Measurements from ENCODE around the gene IL36RN.

IL36RN gene

GRCh38 chr2:113014067-113014466, 44.9 kb upstream of the IL36RN start:
- H3K27ac ChIP-seq (replicated peaks), result no peak overlapping the region
- H3K27me3 ChIP-seq (ENCODE audit: insufficient read depth, poor library complexity, severe bottlenecking), result peaks cover 11% of the 10 kb centered on the region
- DNase-seq (ENCODE audit: low read depth in 1 of 2, low spot score in 1 of 2), result no peak
- H3K4me3 ChIP-seq (replicated peaks; ENCODE audit: insufficient read depth, low read length), result no peak overlapping the region
- no peak for TF ChIP-seq POLR2AphosphoS5 (IDR thresholded peaks at IDR 0.05; ENCODE audit: low read depth)
- no peak for TF ChIP-seq SPI1 (IDR thresholded peaks at IDR 0.05; ENCODE audit: borderline replicate concordance, low read depth)
- no peak for TF ChIP-seq CTCF (IDR thresholded peaks at IDR 0.05; ENCODE audit: insufficient read depth, low read length)
- TF ChIP-seq, protein P1, sequence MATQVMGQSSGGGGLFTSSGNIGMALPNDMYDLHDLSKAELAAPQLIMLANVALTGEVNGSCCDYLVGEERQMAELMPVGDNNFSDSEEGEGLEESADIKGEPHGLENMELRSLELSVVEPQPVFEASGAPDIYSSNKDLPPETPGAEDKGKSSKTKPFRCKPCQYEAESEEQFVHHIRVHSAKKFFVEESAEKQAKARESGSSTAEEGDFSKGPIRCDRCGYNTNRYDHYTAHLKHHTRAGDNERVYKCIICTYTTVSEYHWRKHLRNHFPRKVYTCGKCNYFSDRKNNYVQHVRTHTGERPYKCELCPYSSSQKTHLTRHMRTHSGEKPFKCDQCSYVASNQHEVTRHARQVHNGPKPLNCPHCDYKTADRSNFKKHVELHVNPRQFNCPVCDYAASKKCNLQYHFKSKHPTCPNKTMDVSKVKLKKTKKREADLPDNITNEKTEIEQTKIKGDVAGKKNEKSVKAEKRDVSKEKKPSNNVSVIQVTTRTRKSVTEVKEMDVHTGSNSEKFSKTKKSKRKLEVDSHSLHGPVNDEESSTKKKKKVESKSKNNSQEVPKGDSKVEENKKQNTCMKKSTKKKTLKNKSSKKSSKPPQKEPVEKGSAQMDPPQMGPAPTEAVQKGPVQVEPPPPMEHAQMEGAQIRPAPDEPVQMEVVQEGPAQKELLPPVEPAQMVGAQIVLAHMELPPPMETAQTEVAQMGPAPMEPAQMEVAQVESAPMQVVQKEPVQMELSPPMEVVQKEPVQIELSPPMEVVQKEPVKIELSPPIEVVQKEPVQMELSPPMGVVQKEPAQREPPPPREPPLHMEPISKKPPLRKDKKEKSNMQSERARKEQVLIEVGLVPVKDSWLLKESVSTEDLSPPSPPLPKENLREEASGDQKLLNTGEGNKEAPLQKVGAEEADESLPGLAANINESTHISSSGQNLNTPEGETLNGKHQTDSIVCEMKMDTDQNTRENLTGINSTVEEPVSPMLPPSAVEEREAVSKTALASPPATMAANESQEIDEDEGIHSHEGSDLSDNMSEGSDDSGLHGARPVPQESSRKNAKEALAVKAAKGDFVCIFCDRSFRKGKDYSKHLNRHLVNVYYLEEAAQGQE (IDR thresholded peaks at IDR 0.05; ENCODE audit: insufficient replicate concordance, low read depth), result no peak
- TF ChIP-seq GABPA (IDR thresholded peaks at IDR 0.05; ENCODE audit: low read depth), result no peak

DNA sequence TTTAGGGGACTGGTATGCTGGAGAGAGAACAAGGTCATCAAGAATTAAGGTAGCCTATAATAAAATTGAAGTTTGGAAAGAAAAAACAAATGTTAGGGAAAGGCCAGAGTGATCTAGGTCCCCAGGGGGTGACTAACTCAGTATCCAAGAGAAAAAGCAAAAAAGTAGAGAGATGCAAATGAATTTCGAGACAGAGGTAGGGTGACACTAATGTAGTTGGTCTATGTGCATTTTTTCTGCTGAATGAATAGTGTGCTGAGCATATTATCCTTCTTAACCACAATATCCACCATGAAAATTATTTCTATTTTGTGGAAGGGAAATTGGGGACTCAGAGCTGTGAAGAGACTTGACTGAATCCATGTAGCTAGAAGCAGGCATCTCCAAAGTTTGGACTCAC, 44.0 kb upstream of the IL36RN start:
- no peak overlapping the region for H3K27ac ChIP-seq (replicated peaks)
- TF ChIP-seq GABPA (IDR thresholded peaks at IDR 0.05; ENCODE audit: low read depth) (no peak), POLR2AphosphoS5 (IDR thresholded peaks at IDR 0.05; ENCODE audit: low read depth) (no peak), CTCF (IDR thresholded peaks at IDR 0.05; ENCODE audit: insufficient read depth, low read length) (no peak), SPI1 (IDR thresholded peaks at IDR 0.05; ENCODE audit: borderline replicate concordance, low read depth) (no peak)
- TF ChIP-seq, protein P1 (IDR thresholded peaks at IDR 0.05; ENCODE audit: insufficient replicate concordance, low read depth), result no peak
- no peak overlapping the region for H3K4me3 ChIP-seq (replicated peaks; ENCODE audit: insufficient read depth, low read length)
- H3K27me3 ChIP-seq (ENCODE audit: insufficient read depth, poor library complexity, severe bottlenecking), result peaks cover 11% of the 10 kb centered on the region
- no peak for DNase-seq (ENCODE audit: low read depth in 1 of 2, low spot score in 1 of 2)

- no peak for DNase-seq (ENCODE audit: low read depth in 1 of 2, low spot score in 1 of 2)
- Histone ChIP-seq H3K27ac (replicated peaks) (no peak overlapping the region), H3K4me3 (replicated peaks; ENCODE audit: insufficient read depth, low read length) (no peak overlapping the region), H3K27me3 (ENCODE audit: insufficient read depth, poor library complexity, severe bottlenecking) (peaks cover 11% of the 10 kb centered on the region)
- TF ChIP-seq SPI1 (IDR thresholded peaks at IDR 0.05; ENCODE audit: borderline replicate concordance, low read depth), result no peak
- TF ChIP-seq POLR2AphosphoS5 (IDR thresholded peaks at IDR 0.05; ENCODE audit: low read depth), result no peak
- no peak for TF ChIP-seq CTCF (IDR thresholded peaks at IDR 0.05; ENCODE audit: insufficient read depth, low read length)
- TF ChIP-seq GABPA (IDR thresholded peaks at IDR 0.05; ENCODE audit: low read depth), result no peak
- TF ChIP-seq, protein P1 (IDR thresholded peaks at IDR 0.05; ENCODE audit: insufficient replicate concordance, low read depth), result no peak
Observed at GRCh38 chr2:113015655-113016054, 43.3 kb upstream of the IL36RN start.

Measured in HL-60 (cell line).